CD4-positive, alpha-beta T cell treated with Interleukin-10 for 1 hour (primary cell): Measurements from ENCODE around the gene WDR91.
"Not testable (repeated sequence)": the region's sequence is repeated elsewhere in the genome, so short reads cannot be mapped to it uniquely, and the experiment has no call there.

Experiments
- DNase-seq: peaks from one replicate; pipeline ENCODE4 v3.0.0-alpha.2; 2020

The WDR91 gene

DNA sequence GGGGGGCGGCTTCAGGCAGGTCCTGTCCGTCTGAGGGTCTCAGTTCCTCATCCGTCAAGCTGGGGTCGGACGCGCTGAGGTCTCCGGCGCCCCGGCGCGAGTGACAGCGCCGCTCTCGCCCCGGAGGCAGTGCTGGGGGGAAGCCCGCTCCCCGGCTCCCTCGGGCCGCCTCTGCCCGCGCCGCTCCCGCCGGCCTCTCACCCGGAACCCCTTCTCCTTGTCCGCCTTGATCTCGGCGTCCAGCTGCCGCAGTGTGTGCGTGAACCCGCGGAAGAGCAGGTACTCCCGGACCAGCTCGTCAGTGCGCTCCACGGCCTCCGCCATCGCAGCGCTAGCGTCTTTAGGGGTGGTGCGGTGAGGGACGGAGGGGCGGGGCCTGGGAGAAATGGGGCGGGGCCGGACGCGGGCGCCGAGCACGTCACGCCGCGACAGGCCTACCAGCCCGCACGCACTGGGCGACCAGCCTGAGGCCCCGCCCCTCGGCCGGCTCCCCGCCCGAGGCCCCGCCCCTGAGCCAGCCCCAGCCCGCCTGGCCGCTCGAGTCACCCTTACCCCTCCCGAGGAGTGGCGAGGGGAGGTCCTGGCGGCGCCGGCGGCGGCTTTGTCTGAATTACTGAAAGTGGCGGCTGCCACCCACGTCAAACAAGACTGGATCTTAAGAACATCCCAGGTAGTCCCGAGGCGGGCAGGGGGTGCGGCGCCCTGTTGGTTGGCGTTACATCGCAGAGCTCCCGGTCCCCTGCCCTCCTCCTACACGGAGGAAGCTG is at the start of gene WDR91:
Gene WDR91, minus strand, starts transcription at position 348 of the 767 bp plus-strand sequence. Its CDS starts 24 bp downstream, at position 324.
- peak; percentile 97 for DNase-seq

- no peak for DNase-seq
Measured at GRCh38 chr7:135260470-135260869, 49.1 kb upstream of the WDR91 start.

DNA sequence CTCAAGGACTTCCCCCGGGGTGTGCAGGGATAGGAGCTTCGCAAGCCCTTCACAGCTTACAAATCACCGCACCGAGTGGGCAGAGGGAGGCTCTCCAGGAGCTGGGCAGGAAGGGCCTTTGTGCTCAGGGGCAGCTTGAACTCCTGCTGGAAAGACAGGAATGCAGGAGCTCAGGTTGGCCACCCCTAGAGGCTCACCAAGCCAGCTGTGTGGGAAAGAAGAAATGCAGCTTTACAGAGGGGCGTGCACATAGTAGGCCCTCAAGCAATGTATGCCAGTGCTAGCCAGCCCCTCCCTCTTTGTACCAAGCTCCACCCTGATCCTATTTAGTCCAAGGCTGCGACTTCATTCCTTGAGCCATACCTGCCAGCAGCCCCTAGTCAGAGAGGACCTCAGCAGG is 48.4 kb upstream of the WDR91 start:
- DNase-seq = no peak

DNA sequence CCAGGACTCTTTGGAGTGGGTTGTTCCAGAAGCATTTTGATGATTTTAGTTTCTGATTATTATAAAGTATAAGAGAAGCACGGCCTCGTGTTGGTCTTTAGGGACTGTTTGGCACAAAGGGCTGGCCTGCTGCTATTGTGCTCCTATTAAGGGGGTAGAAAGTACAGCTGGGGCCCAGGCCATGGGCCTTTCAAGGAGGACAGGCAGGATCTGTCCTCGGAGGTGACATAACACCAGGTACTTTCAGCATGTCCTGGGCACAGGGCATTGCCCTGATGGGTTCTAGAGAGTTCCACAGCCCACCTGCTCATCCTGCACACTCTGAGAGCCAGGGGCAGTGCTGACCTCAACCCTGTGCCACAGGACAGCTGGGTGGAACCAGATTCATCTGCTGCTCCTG is 47.3 kb upstream of the WDR91 start:
- no peak for DNase-seq

GRCh38 chr7:135257790-135258189 is 46.5 kb upstream of the WDR91 start:
- DNase-seq = no peak

- no peak for DNase-seq
Measured at GRCh38 chr7:135253851-135254771, 42.8 kb upstream of the WDR91 start.

DNA sequence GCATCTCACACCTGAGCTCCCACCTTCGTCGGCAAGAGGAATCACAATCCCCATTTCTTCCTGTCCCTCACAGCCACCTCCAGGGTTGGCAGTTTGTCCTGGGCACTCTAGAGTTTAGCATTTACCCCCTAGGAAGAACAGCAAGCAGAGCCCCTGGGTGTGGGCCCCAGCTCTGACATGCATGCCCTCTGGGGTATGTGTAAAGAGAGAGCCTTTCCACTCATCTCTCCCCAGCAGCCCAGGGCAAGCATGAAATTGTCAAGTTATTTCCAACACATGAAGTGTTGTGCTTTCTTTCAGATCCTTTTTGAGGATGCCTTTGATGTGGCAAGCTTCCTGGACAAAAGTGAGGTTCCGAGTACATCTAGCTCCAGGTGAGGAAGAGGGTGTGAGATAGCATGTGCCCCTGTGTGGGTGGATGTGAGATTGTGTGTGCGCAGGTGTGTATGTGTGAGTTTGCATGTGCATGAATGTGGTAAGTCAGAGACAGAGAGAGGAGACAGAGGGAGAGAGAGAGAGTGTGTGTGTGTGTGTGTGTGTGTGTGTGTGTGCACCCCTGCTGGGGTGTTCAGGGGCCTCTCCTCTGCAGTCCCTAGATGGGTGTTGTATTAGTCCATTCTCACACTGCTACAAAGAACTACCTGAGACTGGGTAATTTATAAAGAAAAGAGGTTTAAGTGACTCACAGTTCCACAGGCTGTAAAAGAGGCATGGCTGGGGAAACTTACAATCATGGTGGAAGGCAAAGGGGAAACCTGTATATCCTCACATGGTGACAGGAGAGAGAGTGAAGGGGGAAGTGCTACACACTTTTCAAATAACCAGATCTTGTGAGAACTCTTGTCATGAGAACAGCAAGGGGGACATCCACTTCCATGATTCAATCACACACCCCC is 40.4 kb upstream of the WDR91 start:
- no peak for DNase-seq

GRCh38 chr7:135248546-135248945 is 37.2 kb upstream of the WDR91 start:
- DNase-seq = no peak

DNA sequence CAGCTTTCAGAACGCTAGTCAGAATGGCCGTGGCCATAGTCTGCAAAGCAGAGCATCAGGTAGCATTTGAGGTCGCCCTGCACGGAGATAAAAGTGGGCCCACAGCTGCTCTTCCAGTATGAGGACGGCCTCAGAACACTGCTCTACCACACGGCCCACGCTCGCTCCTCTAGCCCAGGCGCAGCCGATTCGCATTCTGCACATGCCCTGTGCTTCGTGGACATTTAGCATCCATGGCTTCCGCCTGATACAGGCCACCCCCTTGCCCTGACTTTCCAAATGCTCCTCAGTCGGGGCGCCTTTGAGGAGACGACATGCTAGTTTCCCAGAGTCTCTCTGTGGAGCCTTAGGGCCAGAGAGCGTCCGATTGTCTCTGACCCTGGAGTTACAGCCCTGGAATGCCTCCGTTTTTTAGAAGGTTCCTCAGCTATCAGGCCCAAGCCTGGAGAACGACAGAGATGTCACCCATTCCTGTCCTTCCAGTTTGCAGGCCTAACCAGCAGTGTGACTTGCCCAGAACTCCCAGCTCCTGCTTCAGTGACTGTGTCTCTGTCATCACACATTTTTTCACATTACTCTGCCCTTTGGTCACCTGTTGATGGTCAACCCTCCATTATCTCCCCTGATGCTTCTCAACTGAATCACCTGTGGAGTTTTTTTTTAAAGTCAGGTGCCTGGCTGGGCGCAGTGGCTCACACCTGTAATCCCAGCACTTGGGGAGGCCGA is 36.6 kb upstream of the WDR91 start:
- no peak for DNase-seq

DNA sequence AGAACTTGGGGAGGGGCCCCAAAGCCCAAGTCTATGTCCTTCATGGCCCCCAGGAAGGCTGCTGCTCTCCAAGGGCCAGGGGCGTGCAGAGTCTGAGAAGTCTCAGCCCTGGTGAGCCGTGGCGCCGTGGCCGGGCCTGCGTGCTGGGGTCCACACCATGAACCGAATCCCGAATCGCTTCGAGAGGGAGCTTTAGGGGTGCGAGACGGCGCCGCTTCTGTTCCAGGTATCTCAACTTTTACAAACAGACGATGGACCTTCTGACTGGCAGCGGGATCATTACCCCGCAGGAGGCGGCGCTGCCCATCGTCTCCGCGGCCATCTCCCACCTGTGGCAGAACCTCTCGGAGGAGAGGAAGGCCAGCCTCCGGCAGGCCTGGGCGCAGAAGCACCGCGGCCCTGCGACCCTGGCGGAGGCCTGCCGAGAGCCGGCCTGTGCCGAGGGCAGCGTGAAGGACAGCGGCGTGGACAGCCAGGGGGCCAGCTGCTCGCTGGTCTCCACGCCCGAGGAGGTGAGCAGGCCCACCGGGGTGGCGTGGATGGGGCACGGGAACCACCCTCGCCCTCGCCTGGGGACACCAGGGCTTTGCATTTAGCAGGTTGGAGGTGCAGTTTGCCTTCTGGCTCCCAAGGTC is 35.0 kb upstream of the WDR91 start:
- no peak for DNase-seq

- DNase-seq = no peak
Measured at GRCh38 chr7:135245226-135246190, 34.2 kb upstream of the WDR91 start.

DNA sequence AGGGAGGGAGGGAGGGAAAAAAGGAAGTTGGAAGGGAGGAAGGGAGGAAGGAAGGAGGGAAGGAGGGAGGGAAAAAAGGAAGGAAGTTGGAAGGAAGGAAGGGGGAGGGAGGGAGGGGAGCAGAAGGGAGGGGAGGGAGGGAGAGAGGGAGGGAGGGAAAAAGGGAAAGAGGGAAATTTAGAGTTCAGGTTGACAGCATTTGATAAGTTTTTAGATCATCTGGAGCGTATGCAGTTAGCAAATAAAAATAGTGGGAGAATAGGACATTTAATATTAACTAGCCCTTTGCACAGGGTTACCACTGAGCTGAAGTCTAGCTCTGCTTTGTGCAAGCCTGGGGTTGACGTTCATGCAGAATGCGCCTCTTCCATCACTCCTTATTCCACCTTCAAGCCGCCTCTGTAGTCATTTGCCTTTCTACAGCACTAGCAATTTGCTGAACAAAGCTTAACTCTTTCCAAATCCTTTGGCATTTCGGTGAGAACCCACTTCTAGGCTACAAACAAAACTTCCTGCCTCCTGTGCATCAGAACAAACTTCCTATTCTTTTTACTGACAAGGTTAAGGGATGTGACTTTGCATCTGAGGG is 30.9 kb upstream of the WDR91 start:
- DNase-seq = no peak

- DNase-seq = no peak
Measured at GRCh38 chr7:135240441-135240840, 29.1 kb upstream of the WDR91 start.

DNA sequence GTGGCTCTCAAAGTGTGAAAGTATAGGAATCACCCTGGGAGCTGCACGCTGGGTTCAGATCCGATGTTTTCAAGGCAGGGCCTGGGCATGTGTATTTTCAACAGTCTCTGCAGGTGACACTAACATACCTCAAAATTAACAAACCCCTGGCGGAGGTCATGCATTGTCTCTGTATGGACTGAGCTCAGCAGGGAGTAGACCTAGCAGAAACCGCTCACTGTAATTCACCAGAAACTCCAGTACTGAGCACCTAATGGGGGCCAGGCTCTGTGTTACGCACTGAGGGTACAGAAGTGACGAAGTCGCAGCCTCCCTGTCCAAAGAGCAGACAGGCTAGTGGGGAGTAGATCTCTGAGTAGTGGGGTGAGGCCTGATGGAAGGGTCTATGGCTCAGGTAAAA is 27.9 kb upstream of the WDR91 start:
- DNase-seq = no peak

GRCh38 chr7:135238112-135238744 is 26.9 kb upstream of the WDR91 start:
- no peak for DNase-seq

- DNase-seq = no peak
Measured at GRCh38 chr7:135236727-135237126, 25.4 kb upstream of the WDR91 start.

- no peak for DNase-seq
Measured at GRCh38 chr7:135235841-135236240, 24.5 kb upstream of the WDR91 start.

DNA sequence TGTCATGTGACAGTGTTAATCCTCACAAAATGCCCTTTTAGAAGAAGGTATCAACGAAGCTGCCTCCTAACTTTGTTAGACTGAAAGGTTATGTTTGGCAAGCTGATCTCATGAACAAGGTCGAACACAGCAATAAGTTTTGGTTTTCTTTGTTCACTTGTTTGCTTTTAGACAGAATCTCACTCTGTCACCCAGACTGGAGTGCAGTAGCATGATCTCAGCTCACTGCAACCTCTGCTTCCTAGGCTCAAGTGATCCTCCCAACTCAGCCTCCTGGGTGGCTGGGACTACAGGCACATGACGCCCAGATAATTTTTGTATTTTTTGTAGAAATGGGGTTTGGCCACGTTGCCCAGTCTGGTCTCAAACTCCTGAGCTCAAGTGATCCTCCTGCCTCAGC is 23.4 kb upstream of the WDR91 start:
- DNase-seq = no peak

GRCh38 chr7:135234095-135234494 is 22.8 kb upstream of the WDR91 start:
- not testable (repeated sequence) for DNase-seq

DNA sequence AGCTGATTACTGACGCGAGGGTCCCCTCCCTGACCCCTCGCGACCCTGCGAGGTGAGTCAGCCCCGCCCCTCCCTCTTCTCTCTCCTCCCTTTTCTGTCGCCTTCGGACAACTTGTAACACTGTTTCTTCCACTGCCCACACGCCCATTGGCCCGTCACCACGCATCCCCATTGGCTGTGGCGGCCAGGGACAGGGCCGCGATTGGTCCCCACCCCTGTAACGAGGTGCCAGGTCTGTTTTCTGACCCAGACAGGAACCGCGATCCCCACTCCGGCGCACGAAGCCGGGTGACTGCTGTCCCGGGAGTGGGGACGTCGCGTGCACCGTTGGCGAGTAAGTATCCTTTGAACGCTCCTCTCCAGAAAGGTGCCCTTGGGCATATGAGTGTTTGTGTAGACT is 22.2 kb upstream of the WDR91 start, which contains the start of gene STRA8:
Gene STRA8, plus strand, starts transcription at position 269 of the 400 bp plus-strand sequence. CDS start 6,687 bp downstream, outside the sequence.
- DNase-seq = no peak
